ENCODE measurements around the gene C3. TPM values are rescaled to one million over a fixed set of nuclear protein-coding genes. Genes with fewer than 3 reads are reported as not detected.

The C3 gene
- total RNA-seq, 6 experiments from 2014 or later = 0.82 to 1.5 (median 1.2) TPM

GRCh38 chr19:6740589-6741343 is 20.3 kb upstream of the C3 start:
- no peak for DNase-seq
- peak overlapping the region; percentile 89 for H3K4me3 Mint-ChIP-seq
- peaks cover 2% of the 10 kb centered on the region for H3K27me3 Mint-ChIP-seq (ENCODE audit: insufficient read depth)
- H3K36me3 Mint-ChIP-seq (ENCODE audit: low read depth) = peaks cover 23% of the 10 kb centered on the region
- H3K9me3 Mint-ChIP-seq = no peaks in the 10 kb centered on the region
- peaks cover 73% of the 10 kb centered on the region for H3K4me1 Mint-ChIP-seq (ENCODE audit: low read depth)
- no peak for TF ChIP-seq CTCF (IDR thresholded peaks at IDR 0.05)
- H3K27ac Mint-ChIP-seq = peak overlapping the region; percentile 74

GRCh38 chr19:6739883-6740588 is 19.6 kb upstream of the C3 start:
- DNase-seq = no peak
- peak overlapping the region; percentile 56 for H3K27ac Mint-ChIP-seq

GRCh38 chr19:6739390-6739882 is 19.0 kb upstream of the C3 start, which contains the start of gene TRIP10:
TSS of gene TRIP10 (plus strand) at chr19:6739680. CDS start at chr19:6739762, 82 bp downstream.
- peak; percentile 30 for DNase-seq
- peak within 1 kb of the TSS; percentile 99 for H3K4me3 Mint-ChIP-seq
- H3K9me3 Mint-ChIP-seq = no peaks in the 10 kb centered on the region
- TF ChIP-seq CTCF (IDR thresholded peaks at IDR 0.05) = no peak
- H3K36me3 Mint-ChIP-seq (ENCODE audit: low read depth) = peaks cover 16% of the 10 kb centered on the region
- H3K4me1 Mint-ChIP-seq (ENCODE audit: low read depth) = peaks cover 60% of the 10 kb centered on the region
- H3K27me3 Mint-ChIP-seq (ENCODE audit: insufficient read depth) = no peaks in the 10 kb centered on the region; the same call in 1 of the 2 replicates
- H3K27ac Mint-ChIP-seq = peak within 1 kb of the TSS; percentile 85

More at GRCh38 chr19:6739883-6740588, 19.6 kb upstream of the C3 start:
- no peak for TF ChIP-seq CTCF (IDR thresholded peaks at IDR 0.05)
- Mint-ChIP-seq H3K27me3 (ENCODE audit: insufficient read depth) (no peaks in the 10 kb centered on the region; the same call in 1 of the 2 replicates), H3K4me3 (peak overlapping the region; percentile 89), H3K36me3 (ENCODE audit: low read depth) (peaks cover 16% of the 10 kb centered on the region), H3K4me1 (ENCODE audit: low read depth) (peaks cover 66% of the 10 kb centered on the region), H3K9me3 (no peaks in the 10 kb centered on the region)

- H3K27ac Mint-ChIP-seq = peak overlapping the region; percentile 85
- H3K27me3 Mint-ChIP-seq (ENCODE audit: insufficient read depth) = no peaks in the 10 kb centered on the region; the same call in 1 of the 2 replicates
- H3K4me3 Mint-ChIP-seq = peak overlapping the region; percentile 99
- no peaks in the 10 kb centered on the region for H3K9me3 Mint-ChIP-seq
- no peak for DNase-seq
- peaks cover 55% of the 10 kb centered on the region for H3K4me1 Mint-ChIP-seq (ENCODE audit: low read depth)
- H3K36me3 Mint-ChIP-seq (ENCODE audit: low read depth) = peaks cover 11% of the 10 kb centered on the region
- TF ChIP-seq CTCF (IDR thresholded peaks at IDR 0.05) = peak; percentile 54
Measured at GRCh38 chr19:6738787-6739389, 18.4 kb upstream of the C3 start.

Measured in HFFc6 (cell line).